CD4-positive, alpha-beta T cell (primary cell): ENCODE measurements around the gene CKLF. TPM values are rescaled to one million over a fixed set of nuclear protein-coding genes. Genes with fewer than 3 reads are reported as not detected.

Experiments used
- ATAC-seq: fragments of 200-7000 bp; cut with Tn5 transposase; one replicate; pipeline ENCODE4 v1.10.0; 2022; ENCODE audit warnings: mild to moderate bottlenecking; ENCODE audit not compliant: poor library complexity
- CTCF ChIA-PET: fragments of 350-600 bp; sonication (Branson Sonifier 250); formaldehyde crosslinking; loops from one replicate; lab custom pipeline; 2021; ENCODE audit warnings: antibody characterized with exemption, inconsistent platforms; lab: Charles Lee
- POLR2A ChIA-PET: fragments of 350-600 bp; sonication (Branson Sonifier 250); formaldehyde crosslinking; loops from one replicate; lab custom pipeline; 2021; ENCODE audit warnings: antibody characterized with exemption, inconsistent platforms; lab: Charles Lee
- DNase-seq, 14 experiments: peaks; one replicate each; pipeline ENCODE4 v3.0.0-alpha.2; 2013 to 2020; ENCODE audit warnings: mixed read lengths in 2 of 14
- H3K27ac ChIP-seq, 2 donors: one replicate each; pipeline versions ENCODE4 v1.5.1 to v1.7.0; 2013; ENCODE audit warnings: low read length in 2 of 2, low read depth in 1 of 2, mild to moderate bottlenecking in 1 of 2
- H3K27me3 ChIP-seq, 2 experiments: 1 replicate in 1 of 2; 2 replicates in 1 of 2; pipeline versions ENCODE4 v1.6.1 to v1.7.0; 2013; ENCODE audit warnings: low read length in 2 of 2, control low read depth in 1 of 2, mild to moderate bottlenecking in 1 of 2, moderate library complexity in 1 of 2; ENCODE audit not compliant: insufficient read depth in 2 of 2, control insufficient read depth in 1 of 2
- H3K36me3 ChIP-seq: one replicate; pipeline ENCODE4 v1.6.1; 2013; ENCODE audit warnings: low read length, control low read depth; ENCODE audit not compliant: insufficient read depth
- H3K4me1 ChIP-seq: one replicate; pipeline ENCODE4 v1.6.1; 2013; ENCODE audit warnings: low read length, control low read depth; ENCODE audit not compliant: insufficient read depth
- H3K4me3 ChIP-seq: one replicate; pipeline ENCODE4 v1.5.1; 2013; ENCODE audit warnings: mild to moderate bottlenecking, low read length, moderate library complexity
- H3K9me3 ChIP-seq, 2 experiments: 1 replicate in 1 of 2; 2 replicates in 1 of 2; pipeline versions ENCODE4 v1.6.1 to v1.7.0; 2013; ENCODE audit warnings: low read length in 2 of 2, mild to moderate bottlenecking in 2 of 2, control low read depth in 1 of 2, moderate library complexity in 1 of 2; ENCODE audit not compliant: control insufficient read depth in 1 of 2, insufficient read depth in 1 of 2
- H3K27ac Mint-ChIP-seq: one replicate; pipeline ENCODE4 v1.8.0; 2020; ENCODE audit warnings: mixed read lengths
- H3K27me3 Mint-ChIP-seq: one replicate; pipeline ENCODE4 v1.8.0; 2021; ENCODE audit warnings: mixed read lengths
- H3K36me3 Mint-ChIP-seq: one replicate; pipeline ENCODE4 v1.8.0; 2021; ENCODE audit warnings: low read depth, mixed read lengths
- H3K4me1 Mint-ChIP-seq: one replicate; pipeline ENCODE4 v1.8.0; 2021; ENCODE audit warnings: low read depth, mixed read lengths
- H3K4me3 Mint-ChIP-seq: one replicate; pipeline ENCODE4 v1.8.0; 2020; ENCODE audit warnings: mild to moderate bottlenecking, mixed read lengths
- H3K9me3 Mint-ChIP-seq: one replicate; pipeline ENCODE4 v1.8.0; 2020; ENCODE audit warnings: mixed read lengths
- intact Hi-C, 2 experiments: fragments of 100-400 bp; cut with DNase I in 1 of 2; cut with micrococcal nuclease in 1 of 2; formaldehyde crosslinking; loops; one replicate each; pipeline versions ENCODE4 v1.15.1 to v1.9.0; 2023 to 2025; cut with DNase I, micrococcal nuclease
- total RNA-seq, 174 experiments: library from RNA in 2 of 174; stranded (reverse) in 2 of 174; gene quantifications; one replicate each; pipeline ENCODE4 v1.2.3 and lab custom pipeline; 2021 to 2026
- TF ChIP-seq, protein P1 (sequence below): fragments of 200-600 bp; IDR thresholded peaks from one replicate; pipeline ENCODE4 v1.8.0; 2022; ENCODE audit warnings: antibody characterized with exemption, mild to moderate bottlenecking

Gene CKLF
- total RNA-seq, 2 experiments from 2014 or later, result 10.6 to 14.1 TPM

DNA sequence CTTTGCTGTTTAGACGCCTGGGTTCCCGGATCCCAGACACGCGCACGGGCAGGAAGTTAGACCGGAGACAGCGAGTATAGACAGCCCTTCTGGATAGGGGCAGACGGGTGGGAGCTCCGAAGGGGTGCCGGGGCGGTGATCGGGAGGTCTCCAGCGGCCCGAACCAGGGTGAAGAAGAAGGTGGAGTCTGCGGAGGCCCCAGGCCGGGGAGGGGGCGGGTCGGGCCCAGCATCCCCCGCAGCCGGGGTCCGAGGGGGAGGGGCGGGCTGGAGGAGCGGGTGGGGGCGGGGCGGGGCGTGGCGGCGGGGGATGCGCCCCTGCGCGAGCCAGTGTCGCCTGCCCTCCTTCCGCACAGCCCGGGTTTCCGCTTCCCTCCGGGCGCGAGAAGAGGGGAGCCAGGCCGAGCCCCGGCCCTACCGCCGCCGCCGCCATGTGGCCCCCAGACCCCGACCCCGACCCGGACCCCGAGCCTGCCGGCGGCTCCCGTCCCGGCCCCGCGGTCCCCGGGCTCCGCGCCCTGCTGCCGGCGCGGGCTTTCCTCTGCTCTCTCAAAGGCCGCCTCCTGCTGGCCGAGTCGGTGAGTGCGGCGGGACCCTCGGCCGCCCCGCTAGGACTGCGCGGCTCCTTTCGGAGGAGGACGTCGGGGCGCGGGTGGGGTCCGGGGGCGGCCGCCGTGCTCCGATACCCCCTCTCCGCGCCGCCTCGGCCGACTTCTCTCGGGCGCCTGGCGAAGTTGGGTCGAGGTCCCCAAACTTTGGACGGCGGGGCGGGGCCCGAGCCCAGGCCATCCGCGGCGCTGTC is 52.2 kb downstream of the CKLF start, which contains the start of gene CMTM3:
Gene CMTM3 (plus strand): TSS at position 329 of the 801 bp plus-strand sequence. CDS start 102 bp downstream, at position 431.
- H3K9me3 ChIP-seq, result peaks cover 4 to 10% of the 10 kb centered on the region in 2 experiments
- Mint-ChIP-seq H3K27me3 (no peaks in the 10 kb centered on the region), H3K4me1 (peaks cover 58% of the 10 kb centered on the region), H3K36me3 (peaks cover 20% of the 10 kb centered on the region), H3K27ac (peak within 1 kb of the TSS; percentile 89), H3K4me3 (peak within 1 kb of the TSS; percentile 95), H3K9me3 (no peaks in the 10 kb centered on the region)
- peak; percentile 50 to 85 (median 66) for DNase-seq
- H3K4me1 ChIP-seq, result peaks cover 52% of the 10 kb centered on the region
- ChIA-PET CTCF (interaction anchor here (0.5 to 2.6 kb wide), 10 partner anchors 15 to 200 kb away, joined by 3 to 17 read pairs (median 4); no protein-coding TSS in a partner anchor), POLR2A (interaction anchor here (0.6 to 2.7 kb wide), 16 partner anchors 15 to 226 kb away, joined by 3 to 40 read pairs (median 6); partner anchors contain the start of genes CKLF, CMTM2, CMTM4 and NAE1)
- peaks cover 10% of the 10 kb centered on the region for H3K36me3 ChIP-seq
- TF ChIP-seq, protein P1, sequence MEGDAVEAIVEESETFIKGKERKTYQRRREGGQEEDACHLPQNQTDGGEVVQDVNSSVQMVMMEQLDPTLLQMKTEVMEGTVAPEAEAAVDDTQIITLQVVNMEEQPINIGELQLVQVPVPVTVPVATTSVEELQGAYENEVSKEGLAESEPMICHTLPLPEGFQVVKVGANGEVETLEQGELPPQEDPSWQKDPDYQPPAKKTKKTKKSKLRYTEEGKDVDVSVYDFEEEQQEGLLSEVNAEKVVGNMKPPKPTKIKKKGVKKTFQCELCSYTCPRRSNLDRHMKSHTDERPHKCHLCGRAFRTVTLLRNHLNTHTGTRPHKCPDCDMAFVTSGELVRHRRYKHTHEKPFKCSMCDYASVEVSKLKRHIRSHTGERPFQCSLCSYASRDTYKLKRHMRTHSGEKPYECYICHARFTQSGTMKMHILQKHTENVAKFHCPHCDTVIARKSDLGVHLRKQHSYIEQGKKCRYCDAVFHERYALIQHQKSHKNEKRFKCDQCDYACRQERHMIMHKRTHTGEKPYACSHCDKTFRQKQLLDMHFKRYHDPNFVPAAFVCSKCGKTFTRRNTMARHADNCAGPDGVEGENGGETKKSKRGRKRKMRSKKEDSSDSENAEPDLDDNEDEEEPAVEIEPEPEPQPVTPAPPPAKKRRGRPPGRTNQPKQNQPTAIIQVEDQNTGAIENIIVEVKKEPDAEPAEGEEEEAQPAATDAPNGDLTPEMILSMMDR, result peak; percentile 58
- H3K4me3 ChIP-seq, result peak within 1 kb of the TSS; percentile 86
- H3K27ac ChIP-seq, result peak within 1 kb of the TSS; percentile 62 to 74
- peak; percentile 41 for ATAC-seq
- no peaks in the 10 kb centered on the region for H3K27me3 ChIP-seq
- intact Hi-C loops, result loop anchor here (1.0 to 5.0 kb wide), 8 partner anchors 14 to 197 kb away; partner anchors contain the start of gene DYNC1LI2 (in 1 of the 2)

DNA sequence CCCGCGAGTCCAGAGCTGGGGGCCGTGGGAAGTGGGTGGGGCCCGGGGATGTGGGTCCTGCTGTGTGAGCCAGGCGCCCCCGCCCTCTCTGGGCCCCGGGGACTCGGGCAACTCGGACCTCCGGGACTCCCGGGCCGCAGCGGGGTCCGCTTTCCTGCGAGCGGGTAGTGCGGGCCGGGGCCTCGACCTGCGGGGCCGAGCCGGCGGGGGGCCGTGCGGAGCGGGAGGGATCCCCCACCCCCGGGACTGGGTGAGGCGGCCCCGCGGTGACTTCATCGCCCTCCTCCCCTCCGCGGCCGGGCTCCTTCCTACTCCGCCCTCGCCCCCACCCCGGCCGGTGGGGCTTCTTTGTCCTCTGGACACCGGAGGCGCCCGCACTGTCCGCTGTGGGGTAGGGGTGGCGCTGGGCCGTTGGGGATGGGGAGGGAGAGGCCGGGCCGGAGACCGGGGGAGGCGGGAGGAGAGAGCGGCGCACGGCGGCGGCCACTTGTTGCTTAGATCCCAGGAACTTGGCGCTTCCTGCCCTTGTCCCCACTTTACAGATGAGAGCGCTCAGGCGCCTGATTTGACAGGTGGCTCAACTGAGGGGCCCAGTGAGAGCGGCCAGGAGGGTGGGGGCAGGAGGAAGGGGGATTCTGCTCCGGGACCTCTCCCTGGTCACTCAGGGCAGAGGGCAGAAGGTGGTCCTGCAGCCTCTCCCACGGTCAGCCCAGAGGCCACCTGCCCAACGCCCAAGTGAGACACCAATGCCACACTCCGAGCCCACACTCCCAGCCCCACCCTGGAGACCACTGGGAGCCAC is 53.0 kb downstream of the CKLF start:
- Mint-ChIP-seq H3K36me3 (peaks cover 27% of the 10 kb centered on the region), H3K27me3 (no peaks in the 10 kb centered on the region), H3K4me1 (peaks cover 54% of the 10 kb centered on the region), H3K4me3 (peak overlapping the region; percentile 89), H3K9me3 (no peaks in the 10 kb centered on the region), H3K27ac (peak overlapping the region; percentile 83)
- H3K27ac ChIP-seq, result peak overlapping the region; percentile 50 to 65
- ATAC-seq (no peak), DNase-seq (peak in 9 of 14 experiments; percentile 19 to 64 (median 42))
- intact Hi-C loops, result loop anchor here (2.0 to 5.0 kb wide), 4 partner anchors 15 to 198 kb away; partner anchors contain the start of gene DYNC1LI2 (in 1 of the 2)
- TF ChIP-seq, protein P1, result no peak
- H3K4me1 ChIP-seq, result peaks cover 52% of the 10 kb centered on the region
- peak overlapping the region; percentile 86 for H3K4me3 ChIP-seq
- ChIA-PET CTCF (interaction anchor here (0.5 to 2.2 kb wide), 3 partner anchors 43 to 200 kb away, joined by 3 to 7 read pairs (median 4); no protein-coding TSS in a partner anchor), POLR2A (interaction anchor here (2.2 to 2.7 kb wide), 4 partner anchors 16 to 53 kb away, joined by 20 to 40 read pairs (median 32); partner anchors contain the start of genes CKLF and CMTM2)
- H3K36me3 ChIP-seq, result peaks cover 18% of the 10 kb centered on the region
- H3K9me3 ChIP-seq, result peaks cover 4 to 10% of the 10 kb centered on the region in 2 experiments
- H3K27me3 ChIP-seq, result no peaks in the 10 kb centered on the region
